ENCODE data around the gene CELF5. TPM values are rescaled to one million over a fixed set of nuclear protein-coding genes. Genes with fewer than 3 reads are reported as not detected.

CELF5 gene
- total RNA-seq, 1 donor from 2014 or later: 1.7 TPM

DNA sequence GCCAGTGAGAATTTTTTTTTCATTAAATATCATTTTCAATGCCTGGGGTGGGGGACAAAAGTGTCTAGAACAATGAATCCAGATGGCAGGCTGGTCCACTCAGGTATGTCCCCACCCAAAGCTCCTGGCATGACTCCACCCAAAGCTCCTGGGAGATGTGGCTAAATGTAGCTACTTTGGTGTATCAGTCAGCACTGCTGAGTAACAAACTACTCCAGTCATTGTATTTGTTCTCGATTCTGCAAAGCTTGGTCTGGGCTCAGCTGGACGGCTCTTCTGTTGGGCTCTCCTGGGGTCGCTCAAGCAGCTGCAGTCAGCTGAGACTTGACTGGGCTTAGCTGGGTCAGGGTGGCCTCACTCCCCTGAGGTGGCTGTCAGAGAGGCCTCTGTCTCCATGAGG lies 48.5 kb downstream of the CELF5 start:
- Mint-ChIP-seq H3K36me3 (ENCODE audit: insufficient read depth) (no peaks in the 10 kb centered on the region), H3K27ac (no peak overlapping the region), H3K4me3 (ENCODE audit: low read depth) (no peak overlapping the region), H3K4me1 (ENCODE audit: low read depth) (no peaks in the 10 kb centered on the region), H3K9me3 (ENCODE audit: low read depth) (no peaks in the 10 kb centered on the region), H3K27me3 (peaks cover 72% of the 10 kb centered on the region)
- TF ChIP-seq, protein P1, sequence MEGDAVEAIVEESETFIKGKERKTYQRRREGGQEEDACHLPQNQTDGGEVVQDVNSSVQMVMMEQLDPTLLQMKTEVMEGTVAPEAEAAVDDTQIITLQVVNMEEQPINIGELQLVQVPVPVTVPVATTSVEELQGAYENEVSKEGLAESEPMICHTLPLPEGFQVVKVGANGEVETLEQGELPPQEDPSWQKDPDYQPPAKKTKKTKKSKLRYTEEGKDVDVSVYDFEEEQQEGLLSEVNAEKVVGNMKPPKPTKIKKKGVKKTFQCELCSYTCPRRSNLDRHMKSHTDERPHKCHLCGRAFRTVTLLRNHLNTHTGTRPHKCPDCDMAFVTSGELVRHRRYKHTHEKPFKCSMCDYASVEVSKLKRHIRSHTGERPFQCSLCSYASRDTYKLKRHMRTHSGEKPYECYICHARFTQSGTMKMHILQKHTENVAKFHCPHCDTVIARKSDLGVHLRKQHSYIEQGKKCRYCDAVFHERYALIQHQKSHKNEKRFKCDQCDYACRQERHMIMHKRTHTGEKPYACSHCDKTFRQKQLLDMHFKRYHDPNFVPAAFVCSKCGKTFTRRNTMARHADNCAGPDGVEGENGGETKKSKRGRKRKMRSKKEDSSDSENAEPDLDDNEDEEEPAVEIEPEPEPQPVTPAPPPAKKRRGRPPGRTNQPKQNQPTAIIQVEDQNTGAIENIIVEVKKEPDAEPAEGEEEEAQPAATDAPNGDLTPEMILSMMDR (IDR thresholded peaks at IDR 0.05; ENCODE audit: unreplicated experiment): no peak
- no peak for DNase-seq (ENCODE audit: low spot score, unreplicated experiment)

DNA sequence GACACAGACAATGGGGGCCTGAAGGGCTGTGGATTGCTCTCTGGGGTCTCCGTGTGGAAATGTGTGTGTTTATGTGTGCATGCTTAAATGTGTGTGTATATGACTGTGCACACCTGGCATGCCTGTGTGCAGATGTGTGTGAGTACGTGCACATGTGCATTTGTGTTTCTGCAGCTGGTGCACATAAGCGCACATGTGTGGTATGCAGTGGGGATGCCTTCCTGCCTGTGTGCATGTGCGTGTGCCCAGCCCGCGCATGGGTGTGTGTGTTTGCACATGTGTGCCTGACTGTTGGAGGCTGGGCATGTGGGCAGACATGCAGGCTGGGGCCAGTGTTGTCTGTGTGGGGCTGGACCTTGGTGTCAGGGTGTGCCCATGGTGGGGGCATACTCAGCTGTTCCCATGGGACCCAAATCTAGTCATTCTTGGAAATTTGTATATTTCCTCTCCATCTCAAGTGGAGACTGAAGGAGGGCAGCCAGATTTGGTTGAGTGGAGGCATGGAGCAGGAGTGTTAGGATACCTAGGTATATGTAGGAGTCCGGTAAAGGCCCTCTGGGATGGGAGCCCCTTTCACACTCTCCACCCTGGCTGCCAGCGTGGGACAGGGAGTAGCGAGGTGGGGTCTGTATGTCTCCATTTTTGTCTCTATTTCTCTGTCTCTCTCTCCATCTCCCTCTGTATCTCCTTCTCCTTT lies 49.9 kb downstream of the CELF5 start:
- TF ChIP-seq, protein P1 (IDR thresholded peaks at IDR 0.05; ENCODE audit: unreplicated experiment): no peak
- Mint-ChIP-seq H3K36me3 (ENCODE audit: insufficient read depth) (no peaks in the 10 kb centered on the region), H3K4me3 (ENCODE audit: low read depth) (no peak overlapping the region), H3K27ac (no peak overlapping the region), H3K4me1 (ENCODE audit: low read depth) (no peaks in the 10 kb centered on the region), H3K9me3 (ENCODE audit: low read depth) (no peaks in the 10 kb centered on the region), H3K27me3 (peaks cover 74% of the 10 kb centered on the region)
- DNase-seq (ENCODE audit: low spot score, unreplicated experiment): no peak

DNA sequence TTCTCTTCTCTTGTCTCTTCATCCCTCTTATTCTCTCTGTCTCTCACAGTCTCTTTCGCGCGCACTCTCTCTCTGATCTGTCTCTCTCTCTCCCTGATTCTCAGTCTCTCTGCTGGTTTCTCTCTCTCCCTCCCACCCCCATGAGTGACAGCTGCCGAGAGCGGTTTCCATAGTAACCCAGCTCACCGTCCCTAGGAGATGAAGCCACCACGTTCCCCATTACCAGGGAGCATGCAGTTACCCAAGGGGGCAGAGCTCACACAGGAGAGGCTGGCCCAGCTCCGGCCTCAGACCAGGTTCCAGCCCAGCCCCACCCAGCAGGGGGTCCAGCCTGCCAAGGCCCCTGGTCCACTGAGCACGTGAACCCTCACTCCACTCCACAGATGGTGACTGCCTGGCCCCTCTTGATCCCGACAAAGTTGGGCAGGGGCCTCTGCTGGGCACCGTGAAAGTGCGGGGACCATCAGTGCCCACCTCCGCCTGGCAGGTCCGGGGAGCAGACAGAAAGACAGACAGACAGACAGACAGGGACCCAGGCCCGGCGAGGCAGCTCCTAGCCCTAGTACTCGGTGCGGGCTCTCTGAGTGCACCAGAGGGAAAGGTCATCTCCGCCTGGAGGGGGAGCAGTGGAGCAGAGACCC lies 50.6 kb downstream of the CELF5 start:
- TF ChIP-seq, protein P1 (IDR thresholded peaks at IDR 0.05; ENCODE audit: unreplicated experiment): no peak
- H3K4me3 Mint-ChIP-seq (ENCODE audit: low read depth): peak overlapping the region; percentile 48
- DNase-seq (ENCODE audit: low spot score, unreplicated experiment): peak; percentile 49
- no peaks in the 10 kb centered on the region for H3K4me1 Mint-ChIP-seq (ENCODE audit: low read depth)
- no peaks in the 10 kb centered on the region for H3K36me3 Mint-ChIP-seq (ENCODE audit: insufficient read depth)
- peaks cover 67% of the 10 kb centered on the region for H3K27me3 Mint-ChIP-seq
- no peak overlapping the region for H3K27ac Mint-ChIP-seq
- no peaks in the 10 kb centered on the region for H3K9me3 Mint-ChIP-seq (ENCODE audit: low read depth)

DNA sequence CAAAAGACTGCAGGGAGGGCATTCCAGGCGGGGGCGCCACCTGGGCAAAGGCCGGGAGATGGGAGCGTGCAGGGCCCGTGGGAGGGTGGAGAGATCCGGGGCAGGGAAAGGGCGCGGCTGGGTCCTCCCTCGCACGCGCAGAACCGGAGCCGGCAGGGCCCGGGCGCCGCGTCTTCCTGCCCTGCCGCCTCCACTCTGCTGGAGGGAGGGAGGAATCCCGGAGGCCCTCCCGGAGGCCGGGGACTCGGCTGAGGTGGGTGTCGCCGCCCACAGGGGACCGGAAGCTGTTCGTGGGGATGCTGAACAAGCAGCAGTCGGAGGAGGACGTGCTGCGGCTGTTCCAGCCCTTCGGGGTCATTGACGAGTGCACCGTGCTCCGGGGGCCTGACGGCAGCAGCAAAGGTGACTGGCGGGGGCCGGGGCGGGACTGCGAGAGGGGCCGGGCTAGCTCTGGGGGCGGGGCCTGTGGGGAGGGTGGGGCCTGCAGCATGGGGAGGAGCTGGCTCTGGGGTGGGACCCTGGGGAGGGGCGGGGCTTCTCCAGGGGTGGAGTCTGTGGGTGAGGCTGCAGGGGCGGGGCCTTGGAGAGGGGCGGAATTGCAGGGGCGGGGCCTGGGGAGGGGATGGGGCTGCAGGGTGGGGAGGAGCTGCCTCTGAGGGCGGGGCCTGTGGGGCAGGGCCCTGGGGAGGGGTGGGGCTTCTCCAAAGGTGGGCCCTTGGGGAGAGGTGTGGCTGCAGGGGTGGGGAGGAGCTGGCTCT lies 51.3 kb downstream of the CELF5 start:
- Mint-ChIP-seq H3K9me3 (ENCODE audit: low read depth) (no peaks in the 10 kb centered on the region), H3K4me3 (ENCODE audit: low read depth) (peak overlapping the region; percentile 48), H3K27ac (no peak overlapping the region), H3K4me1 (ENCODE audit: low read depth) (no peaks in the 10 kb centered on the region), H3K27me3 (peaks cover 69% of the 10 kb centered on the region), H3K36me3 (ENCODE audit: insufficient read depth) (no peaks in the 10 kb centered on the region)
- peak; percentile 55 for DNase-seq (ENCODE audit: low spot score, unreplicated experiment)
- TF ChIP-seq, protein P1 (IDR thresholded peaks at IDR 0.05; ENCODE audit: unreplicated experiment): peak; percentile 64

DNA sequence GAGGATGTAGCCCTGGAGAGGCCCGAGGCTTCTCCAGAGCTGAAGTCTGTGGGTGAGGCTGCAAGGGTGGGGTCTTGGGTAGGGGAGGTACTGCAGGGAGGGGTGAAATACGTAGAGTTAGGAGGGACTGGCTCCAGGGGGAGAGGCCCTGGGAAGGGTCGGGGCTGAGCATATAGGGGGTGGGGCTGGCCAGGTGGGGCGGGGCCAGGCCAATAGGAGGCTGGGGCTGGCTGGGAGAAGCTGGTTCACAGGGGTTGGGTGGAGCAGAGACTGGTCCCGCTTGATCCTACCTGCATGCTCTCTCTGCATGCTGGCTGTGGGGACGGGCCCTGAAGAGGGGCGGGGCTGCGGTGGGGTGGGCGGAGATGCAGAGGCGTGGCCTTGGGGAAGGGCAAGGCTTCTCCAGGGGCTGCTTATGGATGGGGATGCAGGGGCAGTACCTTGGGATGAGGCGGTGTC lies 51.9 kb downstream of the CELF5 start:
- TF ChIP-seq, protein P1 (IDR thresholded peaks at IDR 0.05; ENCODE audit: unreplicated experiment): no peak
- H3K4me3 Mint-ChIP-seq (ENCODE audit: low read depth): no peak overlapping the region
- H3K36me3 Mint-ChIP-seq (ENCODE audit: insufficient read depth): no peaks in the 10 kb centered on the region
- peak; percentile 29 for DNase-seq (ENCODE audit: low spot score, unreplicated experiment)
- no peak overlapping the region for H3K27ac Mint-ChIP-seq
- no peaks in the 10 kb centered on the region for H3K9me3 Mint-ChIP-seq (ENCODE audit: low read depth)
- H3K27me3 Mint-ChIP-seq: peaks cover 70% of the 10 kb centered on the region
- no peaks in the 10 kb centered on the region for H3K4me1 Mint-ChIP-seq (ENCODE audit: low read depth)

Data from progenitor cell of endocrine pancreas (in vitro differentiated cells).